Mononuclear cell (primary cell): ENCODE measurements around the gene KANK4. TPM values are rescaled to one million over a fixed set of nuclear protein-coding genes. Genes with fewer than 3 reads are reported as not detected.

Experiments used
- H3K27me3 ChIP-seq: 2 replicates; pipeline ENCODE4 v1.6.0; 2011; ENCODE audit warnings: low read length, control low read depth; ENCODE audit not compliant: insufficient read depth
- H3K4me1 ChIP-seq: 2 replicates; pipeline ENCODE4 v1.5.1; 2011; ENCODE audit warnings: mild to moderate bottlenecking, low read length, control low read depth; ENCODE audit not compliant: insufficient read depth
- H3K4me3 ChIP-seq: 2 replicates; pipeline ENCODE4 v1.5.1; 2011; ENCODE audit warnings: mild to moderate bottlenecking, low read length, moderate library complexity
- H3K9me3 ChIP-seq: 2 replicates; pipeline ENCODE4 v1.5.1; 2011; ENCODE audit warnings: low read depth, mild to moderate bottlenecking, control low read depth, low read length
- total RNA-seq: library from RNA; depleted of rRNA; stranded (reverse); fragments of >200 nt; gene quantifications from one replicate; pipeline ENCODE4 v1.2.3, GENCODE V29; 2012

KANK4 gene
- total RNA-seq, 1 donor = not detected

GRCh38 chr1:62274496-62275485 is 44.4 kb downstream of the KANK4 start:
- Histone ChIP-seq H3K4me1 (peaks cover 13% of the 10 kb centered on the region), H3K9me3 (no peaks in the 10 kb centered on the region), H3K4me3 (no peak overlapping the region), H3K27me3 (no peaks in the 10 kb centered on the region)

DNA sequence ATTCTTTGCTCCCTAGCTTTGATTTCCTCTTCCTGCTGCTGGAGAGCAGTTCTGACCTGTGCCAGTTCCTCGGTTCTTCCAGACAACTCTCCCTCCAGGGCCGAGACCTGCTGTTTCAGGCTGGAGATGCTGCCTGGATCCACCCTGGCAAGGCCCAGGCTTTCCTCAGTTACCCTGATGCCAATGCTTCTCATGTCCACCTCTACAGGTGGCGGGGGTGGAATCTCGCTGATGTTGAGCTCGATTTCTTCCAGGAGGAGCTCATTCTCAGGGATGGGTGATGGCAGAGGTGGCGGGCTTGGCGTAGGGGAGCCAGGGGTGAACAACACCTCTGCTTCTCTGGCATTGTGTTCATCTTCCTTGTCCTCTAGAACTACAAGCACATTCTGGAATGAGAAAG is 45.3 kb downstream of the KANK4 start:
- Histone ChIP-seq H3K27me3 (no peaks in the 10 kb centered on the region), H3K4me3 (no peak overlapping the region), H3K4me1 (peaks cover 13% of the 10 kb centered on the region), H3K9me3 (no peaks in the 10 kb centered on the region)

DNA sequence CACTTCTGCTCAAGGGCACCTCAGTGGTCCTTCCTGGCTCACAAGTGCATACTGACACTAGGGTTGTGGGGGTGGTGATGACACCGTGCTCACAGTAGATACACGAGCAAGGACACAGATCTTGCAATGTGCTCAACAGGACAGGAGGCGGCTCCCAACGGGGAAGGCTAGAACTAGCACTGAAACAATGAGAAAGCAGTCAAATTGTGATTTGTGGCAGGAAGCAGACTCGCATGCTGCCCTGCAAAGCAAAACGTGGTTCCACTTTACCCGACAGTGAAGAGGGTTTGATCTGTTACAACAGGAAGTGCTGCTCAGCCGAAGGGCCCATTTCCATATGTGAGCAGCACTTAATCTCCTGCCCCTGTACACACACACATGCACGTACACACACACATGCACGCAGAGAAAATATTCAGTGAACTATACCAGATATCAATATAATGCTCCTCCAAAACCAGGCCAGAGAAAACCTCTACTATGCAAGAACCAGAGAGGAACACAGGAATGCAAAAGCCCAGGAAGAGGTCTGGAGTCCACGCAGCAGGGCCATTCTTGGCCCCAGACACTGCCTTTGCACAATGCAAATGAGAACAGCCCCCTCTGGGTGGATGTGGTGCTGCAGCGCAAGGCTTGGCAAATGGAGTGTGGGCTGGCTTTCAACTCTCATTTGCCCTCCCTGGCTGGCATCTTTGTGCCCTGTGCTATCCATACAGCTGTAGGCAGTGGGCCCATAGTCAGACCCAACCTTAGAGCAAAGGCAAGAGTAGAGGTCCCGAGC is 47.1 kb downstream of the KANK4 start:
- no peaks in the 10 kb centered on the region for H3K27me3 ChIP-seq
- no peaks in the 10 kb centered on the region for H3K9me3 ChIP-seq
- H3K4me3 ChIP-seq = no peak overlapping the region
- peaks cover 13% of the 10 kb centered on the region for H3K4me1 ChIP-seq

DNA sequence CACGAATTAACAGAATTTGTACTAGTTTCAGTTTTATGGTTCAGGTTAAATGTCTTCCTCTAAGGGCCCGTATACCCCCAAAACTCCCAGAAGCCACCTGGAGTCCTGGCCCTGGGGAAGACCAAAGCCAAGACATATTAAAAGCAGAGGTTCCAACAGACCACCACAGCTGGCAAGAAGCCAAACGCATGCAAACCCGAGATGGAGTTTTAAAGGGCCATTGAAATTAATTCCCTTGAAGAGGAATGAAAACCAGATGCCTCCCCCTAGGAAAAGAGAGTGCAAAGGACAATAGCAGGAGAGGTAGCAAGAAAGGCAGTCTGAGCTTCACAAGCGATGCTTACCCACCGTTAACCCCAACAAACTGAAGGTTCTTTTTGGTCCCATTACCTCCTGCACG is 48.1 kb downstream of the KANK4 start:
- Histone ChIP-seq H3K4me3 (no peak overlapping the region), H3K4me1 (peaks cover 13% of the 10 kb centered on the region), H3K9me3 (no peaks in the 10 kb centered on the region), H3K27me3 (no peaks in the 10 kb centered on the region)

DNA sequence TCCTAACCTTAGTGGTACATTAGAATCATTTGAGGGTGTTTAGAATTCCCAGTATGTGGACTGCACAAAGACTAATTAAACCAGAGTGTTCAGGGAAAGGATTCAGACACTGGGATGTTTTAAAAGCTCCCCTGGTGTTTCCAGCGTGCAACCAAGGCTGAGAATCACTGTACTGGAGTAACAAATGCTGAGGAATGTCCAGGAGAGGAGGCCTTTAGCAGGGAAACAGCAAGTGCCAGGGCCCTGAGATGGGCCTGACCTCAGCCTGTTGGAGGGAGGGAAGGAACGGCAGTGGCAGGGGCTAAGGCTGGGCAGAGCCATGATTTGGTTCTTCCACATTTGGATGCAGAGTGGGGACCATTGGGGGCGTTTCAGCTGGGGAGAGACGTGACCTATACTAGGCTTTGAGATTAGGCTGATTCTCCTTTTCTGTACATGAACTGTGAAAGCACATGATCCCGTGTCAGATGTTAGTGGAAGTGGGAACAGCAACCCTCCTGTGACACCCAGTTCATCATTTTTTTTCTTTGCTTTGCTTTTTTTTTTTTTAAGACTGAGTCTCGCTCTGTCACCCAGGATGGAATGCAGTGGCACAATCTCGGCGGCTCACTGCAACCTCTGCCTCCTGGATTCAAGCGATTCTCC is 49.3 kb downstream of the KANK4 start:
- Histone ChIP-seq H3K9me3 (no peaks in the 10 kb centered on the region), H3K4me3 (no peak overlapping the region), H3K4me1 (peaks cover 13% of the 10 kb centered on the region), H3K27me3 (no peaks in the 10 kb centered on the region)

- H3K9me3 ChIP-seq = no peaks in the 10 kb centered on the region
- H3K4me1 ChIP-seq = peaks cover 13% of the 10 kb centered on the region
- H3K27me3 ChIP-seq = no peaks in the 10 kb centered on the region
- no peak overlapping the region for H3K4me3 ChIP-seq
These were observed 49.8 kb downstream of the KANK4 start for GRCh38 chr1:62269439-62269838.

DNA sequence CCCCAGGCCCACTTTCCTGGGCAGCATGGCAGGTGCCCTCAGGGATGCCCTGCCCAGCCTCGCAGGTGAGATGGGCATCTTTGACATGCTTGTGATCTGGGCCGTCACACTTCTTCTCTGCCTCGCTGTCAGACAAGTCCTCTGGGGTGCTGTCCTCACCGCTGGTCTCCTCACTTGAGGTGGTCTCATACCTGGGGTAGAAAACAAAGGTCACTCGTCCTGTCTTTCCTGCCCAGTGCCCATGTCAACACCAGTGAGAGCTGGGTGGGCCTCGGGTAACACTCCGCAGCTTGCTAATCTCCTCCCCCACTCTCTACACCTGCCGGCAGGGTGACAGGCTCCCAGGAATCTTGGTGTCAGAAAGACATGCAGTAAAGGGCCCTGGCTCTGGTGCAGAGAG is 50.9 kb downstream of the KANK4 start:
- Histone ChIP-seq H3K9me3 (no peaks in the 10 kb centered on the region), H3K4me3 (no peak overlapping the region), H3K27me3 (no peaks in the 10 kb centered on the region), H3K4me1 (peaks cover 13% of the 10 kb centered on the region)

- Histone ChIP-seq H3K4me1 (no peaks in the 10 kb centered on the region), H3K27me3 (no peaks in the 10 kb centered on the region), H3K9me3 (no peaks in the 10 kb centered on the region), H3K4me3 (no peak overlapping the region)
These were observed 53.0 kb downstream of the KANK4 start for GRCh38 chr1:62265956-62266935.

- Histone ChIP-seq H3K27me3 (no peaks in the 10 kb centered on the region), H3K9me3 (no peaks in the 10 kb centered on the region)
These were observed 55.4 kb downstream of the KANK4 start for GRCh38 chr1:62263814-62264353.

DNA sequence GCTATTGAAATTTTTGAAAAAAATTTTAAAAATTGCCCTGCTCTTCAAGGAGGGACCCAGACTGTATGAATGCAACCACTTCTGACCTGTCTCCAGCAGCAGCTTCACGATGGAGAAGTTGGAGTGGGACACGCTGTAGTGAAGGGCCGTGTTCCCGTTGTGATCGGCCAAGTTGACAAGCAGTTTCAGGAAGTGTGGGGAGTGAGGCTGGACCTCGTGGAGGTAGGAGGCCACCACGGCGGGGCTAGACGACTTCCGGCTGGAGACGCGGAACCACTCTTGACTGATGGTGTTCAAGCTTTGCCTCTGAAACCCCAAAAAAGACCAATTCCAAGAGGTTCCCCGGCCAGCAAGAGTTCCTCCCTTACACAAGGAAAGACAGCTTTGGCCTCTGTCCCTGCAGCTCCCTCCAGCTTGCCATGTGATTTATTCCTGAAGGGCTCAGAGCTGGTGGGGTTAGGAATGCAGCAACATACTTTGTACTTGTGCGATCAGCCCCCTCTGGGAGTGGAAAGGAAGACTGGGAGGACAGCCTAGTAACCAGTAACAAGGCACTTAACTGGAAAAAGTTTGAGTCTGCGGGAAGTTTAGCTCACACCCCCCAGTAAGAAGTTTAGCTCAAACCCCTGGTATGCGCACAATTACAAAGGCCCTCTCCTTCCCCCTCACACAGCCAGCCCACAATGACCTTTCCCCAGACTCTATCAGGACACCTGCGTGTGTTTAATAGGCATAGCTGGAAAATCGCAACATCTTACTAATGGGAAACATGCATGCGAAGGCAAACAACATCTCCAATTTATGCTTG is 56.0 kb downstream of the KANK4 start:
- Histone ChIP-seq H3K9me3 (no peaks in the 10 kb centered on the region), H3K27me3 (no peaks in the 10 kb centered on the region), H3K4me1 (no peaks in the 10 kb centered on the region), H3K4me3 (no peak overlapping the region)

More at GRCh38 chr1:62263814-62264353, 55.4 kb downstream of the KANK4 start:
- Histone ChIP-seq H3K4me1 (no peaks in the 10 kb centered on the region), H3K4me3 (no peak overlapping the region)

DNA sequence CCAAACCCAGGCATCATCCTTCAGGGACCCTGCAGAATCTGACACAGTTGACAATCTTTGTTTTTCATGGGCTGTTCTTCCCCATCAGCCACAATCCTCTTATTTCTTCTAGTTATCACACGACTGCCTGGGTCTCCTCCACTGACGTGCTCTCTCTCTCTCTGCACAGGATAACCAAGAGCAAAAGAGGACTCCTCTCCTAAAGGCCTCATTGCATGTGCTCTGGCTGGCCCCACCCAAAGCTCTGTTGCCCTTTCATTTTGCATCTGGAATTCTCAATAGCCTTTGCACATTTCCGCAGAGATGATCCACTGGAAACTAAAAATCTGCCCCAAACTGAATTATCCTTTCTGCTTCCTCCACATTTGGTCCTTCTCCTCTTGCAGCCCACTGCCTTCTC is 58.5 kb downstream of the KANK4 start:
- H3K4me1 ChIP-seq = no peaks in the 10 kb centered on the region
- H3K27me3 ChIP-seq = no peaks in the 10 kb centered on the region
- H3K9me3 ChIP-seq = no peaks in the 10 kb centered on the region
- H3K4me3 ChIP-seq = no peak overlapping the region

- H3K9me3 ChIP-seq = no peaks in the 10 kb centered on the region
- no peaks in the 10 kb centered on the region for H3K4me1 ChIP-seq
- no peaks in the 10 kb centered on the region for H3K27me3 ChIP-seq
- H3K4me3 ChIP-seq = no peak overlapping the region
These were observed 59.7 kb downstream of the KANK4 start for GRCh38 chr1:62259551-62259950.

DNA sequence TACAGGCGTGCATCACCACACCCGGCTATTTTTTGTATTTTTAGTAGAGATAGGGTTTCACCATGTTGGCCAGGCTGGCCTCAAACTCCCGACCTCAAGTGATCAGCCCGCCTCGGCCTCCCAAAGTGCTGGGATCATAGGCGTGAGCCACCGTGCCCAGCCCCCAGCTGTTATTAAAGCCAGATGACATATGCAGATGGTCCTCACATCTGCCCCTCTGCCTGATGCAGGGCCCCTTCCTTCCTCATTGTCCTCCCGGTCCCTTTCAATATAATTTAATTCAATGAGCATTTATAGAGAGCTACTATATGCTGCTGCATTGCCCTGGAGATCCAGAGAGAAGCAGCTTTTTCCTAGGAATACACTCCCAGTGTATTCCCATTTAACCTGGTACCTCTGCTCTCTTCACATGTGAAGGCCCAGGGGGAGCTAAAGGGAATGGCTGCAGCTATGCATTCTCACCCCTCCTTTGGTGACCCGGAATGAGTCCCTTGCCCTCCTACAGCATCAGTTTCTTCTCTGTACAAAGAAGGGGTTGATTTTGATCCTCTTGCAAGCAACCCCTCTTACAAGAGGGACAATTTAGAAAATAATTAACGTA is 69.0 kb downstream of the KANK4 start:
- Histone ChIP-seq H3K9me3 (no peaks in the 10 kb centered on the region), H3K4me3 (no peak overlapping the region), H3K4me1 (no peaks in the 10 kb centered on the region), H3K27me3 (no peaks in the 10 kb centered on the region)
